GM12892 (cell line): ENCODE data around the gene SLC22A1.

Source experiments
- POLR2AphosphoS5 ChIP-seq: IDR thresholded peaks from 2 replicates; pipeline ENCODE4 v1.6.1; 2011; ENCODE audit warnings: low read depth, low read length, control low read depth
- TAF1 ChIP-seq: IDR thresholded peaks from 2 replicates; pipeline ENCODE4 v1.6.1; 2011; ENCODE audit warnings: low read depth, mild to moderate bottlenecking, control low read depth, low read length, borderline replicate concordance

DNA sequence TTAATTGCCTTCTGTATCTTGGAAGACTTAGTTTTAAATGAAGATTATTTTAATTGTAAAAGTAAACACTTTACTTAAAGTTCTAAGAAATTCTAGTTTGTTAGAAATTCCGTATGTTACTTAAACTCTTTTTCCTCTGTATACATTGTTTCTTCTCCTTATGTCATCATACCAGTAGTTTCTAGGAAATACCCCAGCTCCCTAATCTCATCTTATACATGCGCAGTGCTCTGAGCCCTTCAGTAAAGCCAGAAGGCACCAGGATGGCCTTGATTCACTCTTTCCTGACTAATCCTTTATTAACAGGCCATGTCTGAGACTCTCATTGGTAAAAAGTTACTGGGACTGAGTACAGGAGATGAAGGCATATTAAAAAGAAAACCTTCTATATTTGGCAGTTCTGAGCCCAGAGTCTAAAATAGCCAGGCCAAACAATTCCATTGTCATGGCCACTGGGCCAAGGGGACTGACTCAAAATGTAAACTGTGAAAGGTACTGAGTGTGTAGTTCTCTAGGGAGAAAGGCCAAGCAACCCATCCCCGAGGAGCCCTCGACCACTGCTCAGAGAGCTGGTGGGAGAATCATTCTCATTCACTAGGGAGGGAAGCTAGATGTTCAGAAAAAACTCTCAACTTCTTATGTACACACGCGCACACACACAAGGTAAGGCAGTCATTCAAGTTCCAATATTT is 25.0 kb downstream of the SLC22A1 start:
- TF ChIP-seq TAF1 (no peak), POLR2AphosphoS5 (no peak)
